A549 (cell line): Measurements from ENCODE around the gene RHOT2.

Experiments used
- CEBPB ChIP-seq, 2 experiments: fragments of >200 bp in 1 of 2; sonication (Bioruptor Twin) in 1 of 2; formaldehyde crosslinking in 1 of 2; IDR thresholded peaks; 2 replicates each; pipeline ENCODE4 v1.6.1; 2012 to 2016
- CTCF ChIP-seq: fragments of >200 bp; sonication (Bioruptor Twin); formaldehyde crosslinking; IDR thresholded peaks from 3 replicates; pipeline ENCODE4 v1.5.1; 2016
- ELK1 ChIP-seq: fragments of 150-350 bp; IDR thresholded peaks from 2 replicates; pipeline ENCODE4 v1.6.1; 2014; ENCODE audit warnings: low read depth, mild to moderate bottlenecking, low read length
- JUNB ChIP-seq: fragments of >200 bp; sonication (Bioruptor Twin); formaldehyde crosslinking; IDR thresholded peaks from 2 replicates; pipeline ENCODE4 v1.6.1; 2016
- MAFK ChIP-seq: fragments of 450-650 bp; IDR thresholded peaks from 2 replicates; pipeline ENCODE4 v1.6.1; 2014; ENCODE audit not compliant: partially characterized antibody
- MAX ChIP-seq: IDR thresholded peaks from 2 replicates; pipeline ENCODE4 v1.6.1; 2012
- MYC ChIP-seq: IDR thresholded peaks from 2 replicates; pipeline ENCODE4 v1.6.1; 2012; ENCODE audit warnings: mild to moderate bottlenecking, inconsistent platforms, low read length, improper control_type of control experiment, borderline replicate concordance
- NR3C1 ChIP-seq: fragments of >200 bp; sonication (Bioruptor Twin); formaldehyde crosslinking; IDR thresholded peaks from 3 replicates; pipeline ENCODE4 v1.6.1; 2017
- POLR2A ChIP-seq: IDR thresholded peaks from 2 replicates; pipeline ENCODE4 v1.6.1; 2012; ENCODE audit warnings: mild to moderate bottlenecking, low read length
- RCOR1 ChIP-seq: fragments of 150-350 bp; IDR thresholded peaks from 2 replicates; pipeline ENCODE4 v1.6.1; 2014; ENCODE audit warnings: antibody characterized with exemption, low read length, low read depth
- RNF2 ChIP-seq: fragments of 200-600 bp; sonication (generic); IDR thresholded peaks from 2 replicates; pipeline ENCODE4 v1.6.1; 2016; ENCODE audit warnings: low read depth, mild to moderate bottlenecking, antibody characterized with exemption, moderate library complexity, borderline replicate concordance
- SREBF2 ChIP-seq: fragments of 450-650 bp; IDR thresholded peaks from 2 replicates; pipeline ENCODE4 v1.6.1; 2014; ENCODE audit warnings: mild to moderate bottlenecking, moderate library complexity
- USF2 ChIP-seq: fragments of 450-650 bp; IDR thresholded peaks from 2 replicates; pipeline ENCODE4 v1.6.1; 2014; ENCODE audit warnings: antibody characterized with exemption

- TF ChIP-seq MYC, result no peak
- TF ChIP-seq CEBPB (IDR thresholded peaks at IDR 0.05), result no peak
- no peak for TF ChIP-seq SREBF2
- peak; percentile 1; the same call in 1 of the 2 replicates for TF ChIP-seq POLR2A
- TF ChIP-seq MAFK, result no peak
- TF ChIP-seq CTCF, result no peak
- no peak for TF ChIP-seq MAX
- TF ChIP-seq ELK1, result no peak
- TF ChIP-seq RNF2, result 0 out of 2 replicates have a peak, but pooled peaks have one; percentile 21
- TF ChIP-seq USF2, result no peak
- no peak for TF ChIP-seq NR3C1
- TF ChIP-seq RCOR1, result no peak
- no peak for TF ChIP-seq JUNB
Observed at GRCh38 chr16:680625-680945, 12.7 kb downstream of the RHOT2 start.
